COR-L47 (cell line): ENCODE data around the gene RAI1.

ENCODE experiments used
- DNase-seq: peaks from one replicate; lab custom pipeline; 2025; lab: John Stamatoyannopoulos, UW

Gene RAI1

GRCh38 chr17:17732892-17733670 lies 51.8 kb downstream of the RAI1 start:
- DNase-seq = no peak

GRCh38 chr17:17736205-17737183 lies 55.2 kb downstream of the RAI1 start:
- DNase-seq = no peak

- DNase-seq = no peak
Measured at GRCh38 chr17:17737961-17738894, 57.0 kb downstream of the RAI1 start.

GRCh38 chr17:17738901-17739300 lies 57.6 kb downstream of the RAI1 start:
- no peak for DNase-seq

- DNase-seq = no peak
Measured at GRCh38 chr17:17739388-17740066, 58.3 kb downstream of the RAI1 start.

- DNase-seq = no peak
Measured at GRCh38 chr17:17740615-17741348, 59.5 kb downstream of the RAI1 start.

GRCh38 chr17:17741349-17742023 lies 60.2 kb downstream of the RAI1 start:
- DNase-seq = no peak

GRCh38 chr17:17742133-17742621 lies 60.9 kb downstream of the RAI1 start:
- DNase-seq = no peak

- no peak for DNase-seq
Measured at GRCh38 chr17:17742688-17743390, 61.6 kb downstream of the RAI1 start.

- no peak for DNase-seq
Measured at GRCh38 chr17:17743391-17744112, 62.3 kb downstream of the RAI1 start.

GRCh38 chr17:17744116-17744515 lies 62.9 kb downstream of the RAI1 start:
- DNase-seq = no peak

- no peak for DNase-seq
Measured at GRCh38 chr17:17745476-17746455, 64.5 kb downstream of the RAI1 start.

- no peak for DNase-seq
Measured at GRCh38 chr17:17748179-17748578, 66.9 kb downstream of the RAI1 start.

GRCh38 chr17:17748604-17749003 lies 67.3 kb downstream of the RAI1 start:
- DNase-seq = no peak

- no peak for DNase-seq
Measured at GRCh38 chr17:17749025-17749772, 67.9 kb downstream of the RAI1 start.

GRCh38 chr17:17749921-17750320 lies 68.7 kb downstream of the RAI1 start:
- no peak for DNase-seq

GRCh38 chr17:17750881-17751280 lies 69.6 kb downstream of the RAI1 start:
- no peak for DNase-seq
